GM08714 (cell line): ENCODE results near the gene RETSAT.

Experiments used
- H3K4me3 ChIP-seq: fragments of 200-500 bp; sonication (Bioruptor generic); 2 replicates; pipeline ENCODE4 v1.5.1; 2014; ENCODE audit warnings: mild to moderate bottlenecking, low read length, inconsistent platforms
- ZNF274 ChIP-seq: IDR thresholded peaks from 2 replicates; pipeline ENCODE4 v1.6.1; 2012; ENCODE audit warnings: mild to moderate bottlenecking, low read depth, low read length

Gene RETSAT

DNA sequence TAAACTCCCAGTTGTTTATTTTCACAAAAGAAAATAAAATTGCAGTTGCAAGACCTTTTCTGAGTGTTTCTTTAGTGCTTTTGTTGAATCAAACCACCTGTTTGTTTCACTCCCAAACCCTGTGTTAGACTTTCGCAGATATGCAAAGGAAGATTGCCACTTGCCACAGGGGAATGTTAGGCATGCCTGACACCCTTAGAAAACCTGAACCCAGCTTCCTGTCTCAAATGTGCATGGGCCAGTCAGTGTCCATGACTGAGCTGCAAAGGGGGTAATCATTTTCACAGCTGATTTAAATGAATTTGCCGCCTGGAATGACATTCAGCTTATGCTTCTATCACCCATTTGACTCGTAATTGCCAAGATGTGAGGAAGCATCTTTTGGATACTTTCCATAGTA, 44.0 kb downstream of the RETSAT start:
- H3K4me3 ChIP-seq = no peak overlapping the region
- TF ChIP-seq ZNF274 = no peak

DNA sequence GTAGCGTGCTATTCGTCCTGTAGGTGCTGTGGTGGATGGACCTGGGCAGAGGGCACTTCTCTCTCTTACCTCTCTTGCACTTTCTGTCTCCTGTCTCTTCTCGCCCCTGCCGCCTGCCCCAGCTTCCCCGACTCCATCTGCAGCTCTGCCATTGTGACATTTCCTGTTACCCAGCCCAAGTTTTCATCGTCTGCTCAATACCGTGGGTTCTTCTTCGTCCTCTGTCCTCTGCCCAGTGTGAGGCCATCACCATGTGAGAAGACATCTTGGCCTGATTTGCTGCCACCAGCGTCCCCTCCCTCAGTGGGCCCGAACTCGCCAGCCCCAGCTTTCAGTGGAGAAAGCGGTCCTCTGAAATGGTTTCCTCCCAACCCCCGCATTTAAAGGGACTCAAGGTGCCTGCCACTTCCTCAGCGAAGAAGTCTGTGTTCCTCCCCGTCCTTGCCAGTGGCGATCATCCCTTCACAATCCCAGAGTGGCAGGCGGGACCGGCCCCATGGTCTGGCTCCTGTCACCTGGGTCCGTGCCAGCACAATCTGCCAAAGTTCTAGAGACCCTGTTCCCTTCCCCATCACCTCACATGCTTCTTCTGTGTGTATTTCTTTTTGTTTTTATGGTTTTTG, 44.5 kb downstream of the RETSAT start:
- H3K4me3 ChIP-seq = no peak overlapping the region; the same call in 1 of the 2 replicates
- no peak for TF ChIP-seq ZNF274

DNA sequence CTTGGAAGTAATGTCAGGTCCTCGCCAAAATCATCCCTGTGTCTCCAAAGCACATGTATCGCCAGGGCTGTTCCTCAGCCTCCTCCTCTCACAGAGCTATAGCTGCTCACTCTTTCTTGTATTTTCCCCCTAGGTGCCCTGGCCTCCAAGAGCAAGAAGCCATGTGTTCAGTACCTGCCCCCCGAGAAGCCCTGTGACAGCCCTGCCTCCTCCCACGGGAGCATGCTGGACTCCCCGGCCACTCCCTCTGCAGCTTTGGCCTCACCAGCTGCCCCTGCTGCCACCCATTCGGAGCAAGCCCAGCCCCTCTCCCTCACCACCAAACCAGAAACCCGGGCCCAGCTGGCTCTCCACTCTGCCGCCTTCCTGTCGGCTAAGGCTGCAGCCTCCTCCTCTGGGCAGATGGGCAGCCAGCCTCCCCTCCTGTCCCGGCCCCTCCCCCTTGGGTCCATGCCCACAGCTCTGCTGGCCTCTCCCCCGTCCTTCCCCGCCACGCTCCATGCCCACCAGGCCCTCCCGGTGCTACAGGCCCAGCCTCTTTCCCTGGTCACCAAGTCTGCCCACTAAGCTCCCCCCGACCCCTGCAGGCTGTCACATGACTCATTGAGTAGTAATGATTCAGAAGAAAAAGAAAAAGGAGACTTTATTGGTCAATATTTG, 45.3 kb downstream of the RETSAT start:
- no peak for TF ChIP-seq ZNF274
- H3K4me3 ChIP-seq = no peak overlapping the region

DNA sequence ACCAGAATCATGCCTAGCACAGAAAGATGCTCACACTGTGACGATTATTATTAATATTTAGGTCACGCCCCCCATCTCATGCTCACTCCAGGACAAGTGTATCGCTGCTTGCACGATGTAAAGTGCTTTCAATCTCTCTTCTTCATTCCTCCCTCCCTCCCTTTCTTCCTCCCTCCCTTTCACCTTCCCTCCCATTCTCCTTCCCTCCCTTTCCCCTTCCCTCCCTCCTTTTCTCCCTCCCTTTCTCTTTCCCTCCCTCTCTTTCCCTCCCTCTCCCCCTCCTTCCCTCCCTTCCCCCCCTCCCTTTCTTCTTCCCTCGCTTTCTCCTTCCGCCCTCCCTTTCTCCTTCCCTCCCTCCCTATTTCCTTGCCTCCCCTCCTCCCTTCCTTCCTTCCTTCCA, 46.1 kb downstream of the RETSAT start:
- H3K4me3 ChIP-seq = no peak overlapping the region
- TF ChIP-seq ZNF274 = no peak

DNA sequence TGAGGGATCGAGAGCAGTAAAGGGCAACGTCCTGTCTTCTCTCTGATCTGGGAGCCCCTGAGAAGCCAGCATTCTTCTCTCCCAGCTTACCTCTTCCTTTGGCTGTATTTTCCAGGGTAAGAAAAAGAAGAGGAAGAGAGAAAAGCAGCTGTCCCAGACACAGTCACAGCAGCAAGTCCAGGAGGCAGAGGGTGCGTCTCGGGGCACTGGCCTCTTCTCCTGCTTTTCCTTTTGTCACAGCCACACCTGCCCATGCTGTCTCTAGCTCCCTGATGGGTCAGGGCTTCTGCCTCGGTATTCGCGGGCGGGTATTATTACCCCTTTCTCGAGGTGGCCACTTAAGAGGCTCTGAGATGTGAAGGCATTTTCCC, 46.8 kb downstream of the RETSAT start:
- no peak for TF ChIP-seq ZNF274
- no peak overlapping the region for H3K4me3 ChIP-seq

DNA sequence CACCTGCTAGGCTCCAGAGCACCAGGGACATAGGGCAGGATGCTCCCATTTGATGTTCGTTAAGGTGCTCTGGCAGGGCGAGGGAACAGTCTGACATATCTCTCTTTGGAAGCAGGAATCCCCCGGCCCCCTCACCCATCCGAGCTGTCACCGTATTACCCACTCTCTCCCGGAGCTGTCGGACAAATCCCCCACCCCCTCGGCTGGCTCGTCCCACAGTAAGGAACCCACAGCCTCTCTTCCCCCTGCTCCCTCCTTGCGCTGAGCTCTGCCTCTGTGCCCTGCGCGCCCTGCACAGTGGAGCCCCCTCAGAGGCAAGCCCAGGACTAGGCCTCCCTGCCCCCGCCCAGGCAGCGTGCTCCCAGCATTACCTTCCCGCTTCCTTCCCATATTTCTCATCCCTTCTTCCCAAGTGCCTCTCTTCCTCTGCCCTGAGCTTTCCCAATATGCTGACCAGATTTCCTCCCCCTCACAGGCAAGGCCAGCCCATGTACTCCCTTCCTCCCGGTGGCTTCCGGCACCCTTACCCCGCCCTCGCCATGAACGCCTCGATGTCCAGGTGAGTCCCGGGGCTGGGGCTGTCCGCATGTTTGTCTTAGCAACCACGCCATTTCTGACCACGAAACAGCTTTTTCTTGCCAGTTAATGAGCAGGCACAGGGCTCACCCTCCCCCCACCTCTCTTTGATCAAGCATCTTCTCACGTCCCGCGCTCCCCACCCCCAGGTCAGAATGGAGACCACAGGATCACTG, 50.4 kb downstream of the RETSAT start:
- TF ChIP-seq ZNF274 = no peak
- H3K4me3 ChIP-seq = no peak overlapping the region

DNA sequence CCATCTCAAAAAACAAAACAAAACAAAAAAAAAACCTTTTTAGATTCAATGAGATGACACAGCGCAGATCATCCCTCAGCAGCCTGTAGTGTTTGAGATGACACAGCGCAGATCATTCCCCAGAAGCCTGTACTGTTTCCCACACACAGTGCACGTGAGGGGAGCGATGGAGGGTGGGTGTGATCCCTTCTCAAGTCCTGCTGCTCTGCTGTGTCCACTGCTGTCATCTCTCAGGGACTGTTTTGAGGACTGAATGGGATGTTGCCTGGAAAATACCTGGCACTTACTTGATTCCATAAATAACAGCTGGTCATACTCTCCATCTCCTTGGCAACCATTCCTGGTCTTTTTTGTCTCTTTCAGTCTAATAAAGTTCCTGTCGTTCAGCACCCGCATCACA, 52.2 kb downstream of the RETSAT start:
- no peak for TF ChIP-seq ZNF274
- no peak overlapping the region for H3K4me3 ChIP-seq
